Stomach (tissue), 4 donors: Measurements from ENCODE around the gene GNB1L.

ENCODE experiments used
- EP300 ChIP-seq: sonication (generic); formaldehyde crosslinking; IDR thresholded peaks from one replicate; pipeline ENCODE4 v1.6.1; 2017; ENCODE audit warnings: antibody characterized with exemption
- POLR2A ChIP-seq, 4 donors: fragments of 450-650 bp; IDR thresholded peaks; one replicate each; pipeline ENCODE4 v1.6.1; 2016; ENCODE audit warnings: antibody characterized with exemption in 4 of 4, control low read depth in 2 of 4, mild to moderate bottlenecking in 1 of 4, moderate library complexity in 1 of 4
- POLR2AphosphoS5 ChIP-seq, 3 donors: sonication (generic); formaldehyde crosslinking; IDR thresholded peaks; one replicate each; pipeline ENCODE4 v1.6.1; 2016; ENCODE audit warnings: antibody characterized with exemption in 3 of 3
- TF ChIP-seq, protein P1 (sequence below), 7 experiments: fragments of 450-650 bp in 4 of 7; fragments of 200-600 bp in 3 of 7; sonication (generic) in 3 of 7; IDR thresholded peaks; one replicate each; pipeline ENCODE4 v1.5.1; 2016 to 2019; ENCODE audit warnings: antibody characterized with exemption in 7 of 7, control low read depth in 2 of 7, mild to moderate bottlenecking in 1 of 7

DNA sequence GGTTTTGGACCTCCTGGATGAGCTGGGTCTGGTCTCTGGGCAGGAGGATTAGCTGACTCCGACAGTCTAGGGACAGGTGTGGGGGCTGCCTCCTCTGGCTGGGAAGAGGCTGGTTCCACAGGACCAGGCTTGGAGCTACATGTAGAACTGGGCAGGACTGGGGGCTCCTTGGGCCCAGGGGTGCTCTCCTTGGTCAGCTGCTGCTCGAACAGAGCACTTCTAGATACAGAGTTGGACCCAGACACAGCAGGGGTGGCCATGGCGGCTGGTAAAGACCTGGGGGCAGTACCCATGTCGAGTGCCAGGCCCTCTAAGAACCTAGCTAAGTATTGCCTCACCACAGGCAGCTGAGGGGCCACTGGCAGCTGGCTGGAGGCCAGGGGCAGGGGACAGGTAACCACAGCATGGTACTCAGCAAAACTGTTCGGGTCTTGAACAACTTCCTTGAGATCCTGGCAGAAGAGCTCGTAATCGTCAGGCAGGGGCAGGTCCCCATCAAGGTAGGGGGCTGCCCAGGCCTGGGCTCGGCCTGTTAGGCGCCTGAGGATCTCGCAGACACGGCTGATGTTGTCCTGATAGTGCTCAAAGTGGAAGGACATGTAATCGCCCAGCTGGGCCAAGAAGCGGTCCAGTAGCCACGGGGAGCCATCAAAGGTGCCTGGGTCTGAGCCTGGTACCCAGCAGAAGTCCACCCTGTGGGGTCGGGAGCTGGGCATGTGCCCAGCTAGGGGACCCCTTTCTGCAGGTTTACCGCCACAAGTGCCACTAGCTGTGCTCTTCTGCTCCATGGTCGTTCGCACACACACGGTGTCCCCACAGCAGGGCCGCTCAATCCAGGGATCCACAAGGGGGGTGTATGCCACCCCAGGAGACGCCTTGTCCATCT is 3.1 kb downstream of the GNB1L start:
- TF ChIP-seq EP300 (no peak), POLR2A (IDR thresholded peaks at IDR 0.05) (no peak), POLR2AphosphoS5 (IDR thresholded peaks at IDR 0.05) (no peak)
- TF ChIP-seq, protein P1, sequence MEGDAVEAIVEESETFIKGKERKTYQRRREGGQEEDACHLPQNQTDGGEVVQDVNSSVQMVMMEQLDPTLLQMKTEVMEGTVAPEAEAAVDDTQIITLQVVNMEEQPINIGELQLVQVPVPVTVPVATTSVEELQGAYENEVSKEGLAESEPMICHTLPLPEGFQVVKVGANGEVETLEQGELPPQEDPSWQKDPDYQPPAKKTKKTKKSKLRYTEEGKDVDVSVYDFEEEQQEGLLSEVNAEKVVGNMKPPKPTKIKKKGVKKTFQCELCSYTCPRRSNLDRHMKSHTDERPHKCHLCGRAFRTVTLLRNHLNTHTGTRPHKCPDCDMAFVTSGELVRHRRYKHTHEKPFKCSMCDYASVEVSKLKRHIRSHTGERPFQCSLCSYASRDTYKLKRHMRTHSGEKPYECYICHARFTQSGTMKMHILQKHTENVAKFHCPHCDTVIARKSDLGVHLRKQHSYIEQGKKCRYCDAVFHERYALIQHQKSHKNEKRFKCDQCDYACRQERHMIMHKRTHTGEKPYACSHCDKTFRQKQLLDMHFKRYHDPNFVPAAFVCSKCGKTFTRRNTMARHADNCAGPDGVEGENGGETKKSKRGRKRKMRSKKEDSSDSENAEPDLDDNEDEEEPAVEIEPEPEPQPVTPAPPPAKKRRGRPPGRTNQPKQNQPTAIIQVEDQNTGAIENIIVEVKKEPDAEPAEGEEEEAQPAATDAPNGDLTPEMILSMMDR (IDR thresholded peaks at IDR 0.05): no peak
